Activated gamma-delta T cell treated with Interleukin-2 at 50 U/mL for 16 hours (primary cell): ENCODE data around the gene TFPI.

Experiments
- DNase-seq: peaks from one replicate; pipeline ENCODE4 v3.0.0-alpha.2; 2020

Gene TFPI

DNA sequence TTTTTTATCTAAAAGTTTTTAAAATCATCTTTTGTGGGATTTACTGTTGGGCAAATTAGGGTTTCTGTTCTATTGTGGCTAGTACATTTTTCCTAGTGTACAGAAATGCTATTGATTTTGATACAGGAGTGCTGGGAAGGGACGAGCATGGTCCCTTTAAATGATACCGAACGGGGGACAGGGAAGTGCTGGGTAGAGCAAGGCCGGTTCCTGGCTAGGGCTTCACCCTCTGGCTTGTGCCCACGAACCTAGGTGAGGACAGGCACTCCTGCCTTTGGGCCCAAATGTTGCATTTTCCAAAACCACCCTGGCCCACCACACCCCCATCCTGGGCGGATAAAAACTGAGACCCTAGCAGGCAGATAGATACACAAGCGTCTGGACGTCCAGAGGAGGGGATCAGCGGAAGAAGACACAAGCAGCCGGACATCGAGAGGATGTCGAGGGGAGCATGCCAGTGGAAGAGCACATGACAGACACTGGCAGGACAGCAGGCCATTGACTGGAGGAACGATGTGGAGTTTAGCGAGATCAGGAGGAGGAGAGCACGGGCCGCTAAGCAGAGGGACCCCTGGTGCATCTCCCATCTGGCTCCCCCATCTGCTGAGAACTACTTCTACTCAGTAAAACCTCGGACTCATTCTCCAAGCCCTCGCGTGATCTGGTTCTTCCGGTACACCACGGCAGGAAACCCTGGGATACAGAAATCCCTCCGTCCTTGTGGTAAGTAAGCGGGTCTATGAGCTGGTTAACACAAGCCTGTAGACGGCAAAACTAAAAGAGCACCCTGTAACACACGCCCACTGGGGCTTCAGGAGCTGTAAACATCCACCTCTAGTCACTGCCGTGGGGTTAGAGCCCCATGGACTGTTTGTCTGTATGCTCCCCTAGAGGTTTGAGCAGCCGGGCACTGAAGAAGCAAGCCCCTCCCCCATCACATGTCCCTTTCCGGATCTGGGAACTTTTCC, 92.7 kb downstream of the TFPI start:
- DNase-seq, result no peak

DNA sequence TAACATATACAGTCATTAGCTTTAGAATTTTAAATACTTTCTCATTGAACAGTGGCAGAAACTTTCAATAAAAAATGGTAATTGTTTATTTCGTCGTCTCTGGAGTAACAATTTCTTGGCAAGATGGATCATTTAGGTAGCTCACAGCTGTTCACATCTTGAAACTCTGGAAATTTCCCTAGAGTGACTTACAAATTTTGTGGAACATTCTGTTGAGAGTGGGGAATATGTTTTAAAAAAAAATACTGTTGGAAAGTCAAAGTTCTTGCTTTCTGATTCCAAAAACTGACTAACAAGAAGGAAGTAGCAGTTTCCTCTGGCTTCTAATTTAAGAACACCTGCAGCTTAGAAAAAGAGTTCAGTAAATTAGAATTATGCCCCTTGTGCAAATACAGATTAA, 95.0 kb downstream of the TFPI start:
- no peak for DNase-seq

DNA sequence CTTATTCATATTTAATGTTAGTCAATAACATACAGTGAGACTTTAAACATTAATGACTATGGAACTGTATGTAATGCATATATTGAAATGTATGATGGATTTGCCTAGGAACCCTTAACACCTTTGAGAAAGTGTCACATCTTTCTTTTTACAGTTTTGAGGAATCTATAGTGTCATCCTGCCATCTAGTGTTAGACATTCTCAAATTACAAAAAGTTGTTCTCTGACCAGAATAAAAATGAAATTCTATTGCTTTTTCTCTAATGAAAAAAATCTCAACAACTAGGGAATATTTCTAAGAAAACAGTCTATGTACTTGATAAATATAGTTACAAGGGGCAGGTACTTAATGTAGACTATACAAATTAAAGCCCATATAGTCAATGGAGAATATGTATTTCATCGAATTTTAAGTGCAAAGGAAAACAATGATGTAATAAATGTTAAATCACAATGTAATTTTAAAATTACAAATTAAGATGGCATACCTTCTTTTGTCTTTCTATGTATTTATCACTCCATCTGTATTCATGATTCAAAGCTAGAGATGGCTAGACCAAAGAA, 101.1 kb downstream of the TFPI start:
- DNase-seq, result no peak

DNA sequence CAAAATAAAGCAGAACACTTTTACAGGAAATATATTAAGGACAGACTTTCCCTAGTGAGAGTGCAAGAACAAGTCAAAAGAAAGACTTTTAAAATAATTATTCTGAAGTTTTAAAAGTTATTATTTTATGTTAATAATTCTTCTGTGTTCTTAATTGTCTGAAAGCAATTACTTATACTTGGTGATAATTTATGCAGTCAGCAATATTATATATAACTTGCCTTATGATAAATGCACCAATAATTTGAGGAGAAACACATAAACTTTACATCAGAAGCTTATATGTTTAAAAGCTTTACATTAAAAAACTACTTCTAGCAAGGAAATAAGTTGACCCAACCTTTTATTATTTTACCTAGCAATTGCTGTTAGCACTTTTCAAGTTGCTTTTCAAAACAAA, 102.7 kb downstream of the TFPI start:
- no peak for DNase-seq

DNA sequence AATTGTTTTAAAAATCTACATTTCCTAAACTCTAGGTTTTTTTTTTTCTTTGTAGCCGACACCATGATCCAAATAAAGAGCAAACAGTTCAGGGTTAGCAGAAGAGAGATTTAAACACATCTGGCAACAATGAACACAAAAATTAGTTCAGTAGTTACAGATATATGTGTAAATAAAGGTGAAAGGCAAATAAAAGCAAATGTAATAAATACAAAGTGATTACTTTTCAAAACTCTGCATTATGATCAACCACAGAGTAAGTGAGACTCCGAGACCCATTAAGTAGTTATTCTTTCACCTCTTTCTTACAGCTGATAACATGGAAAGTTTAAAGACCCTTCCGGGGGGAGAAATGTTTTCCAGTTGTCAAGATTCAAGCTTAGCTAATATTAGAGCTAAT, 106.9 kb downstream of the TFPI start:
- DNase-seq, result no peak

DNA sequence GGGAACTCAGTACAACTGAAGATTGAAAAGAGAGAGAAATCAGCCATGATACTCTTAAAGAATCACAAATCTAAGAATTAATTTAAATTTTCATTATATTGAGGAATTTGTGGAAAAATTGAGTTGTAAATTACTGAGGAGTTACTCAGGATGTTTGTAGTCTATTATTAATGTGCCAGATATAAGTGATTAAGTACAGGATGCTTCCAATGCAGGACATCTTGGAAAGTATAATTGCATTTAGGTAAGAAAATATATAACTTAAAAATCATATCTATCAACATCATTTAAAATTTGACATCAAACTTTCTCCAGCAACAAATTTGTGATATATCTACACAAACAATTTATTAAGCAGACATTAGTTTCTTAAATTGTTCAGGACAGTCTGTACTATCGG, 107.5 kb downstream of the TFPI start:
- DNase-seq, result no peak

DNA sequence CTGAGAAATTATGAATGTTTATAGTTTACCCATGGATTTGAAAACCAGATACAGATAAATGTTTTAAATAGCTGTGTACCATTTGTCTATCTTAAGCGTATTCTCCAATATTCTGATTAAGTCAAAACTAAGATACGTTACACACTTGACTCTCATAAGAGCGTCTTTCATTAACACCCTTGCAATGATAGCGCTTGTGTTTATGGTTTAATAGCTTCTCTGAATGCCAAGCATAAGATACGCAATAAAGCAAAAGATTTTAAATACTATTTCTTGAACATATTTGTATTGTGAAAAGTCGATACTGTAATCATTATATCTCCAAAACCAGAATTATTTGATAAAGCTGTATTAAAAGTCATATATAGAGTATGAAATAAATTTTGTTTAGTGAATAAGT, 109.2 kb downstream of the TFPI start:
- no peak for DNase-seq

DNA sequence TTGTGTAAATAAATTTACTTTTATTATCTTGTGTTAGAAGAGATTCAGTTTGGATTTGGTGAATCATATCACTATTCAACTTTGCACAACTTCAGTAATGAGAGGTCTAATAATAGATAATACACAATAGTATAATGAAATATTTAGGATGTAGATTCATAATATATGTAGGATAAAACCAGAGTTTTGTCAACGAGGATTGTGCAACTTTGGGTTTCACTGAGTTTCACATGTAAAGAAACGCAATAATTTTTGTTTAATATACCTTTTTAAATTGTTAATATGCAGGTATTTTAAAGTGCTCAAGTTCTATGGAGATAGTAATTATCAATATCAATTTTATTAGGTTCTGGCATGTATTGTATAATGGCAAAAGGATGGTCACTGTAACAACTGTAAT, 111.5 kb downstream of the TFPI start:
- DNase-seq, result no peak

DNA sequence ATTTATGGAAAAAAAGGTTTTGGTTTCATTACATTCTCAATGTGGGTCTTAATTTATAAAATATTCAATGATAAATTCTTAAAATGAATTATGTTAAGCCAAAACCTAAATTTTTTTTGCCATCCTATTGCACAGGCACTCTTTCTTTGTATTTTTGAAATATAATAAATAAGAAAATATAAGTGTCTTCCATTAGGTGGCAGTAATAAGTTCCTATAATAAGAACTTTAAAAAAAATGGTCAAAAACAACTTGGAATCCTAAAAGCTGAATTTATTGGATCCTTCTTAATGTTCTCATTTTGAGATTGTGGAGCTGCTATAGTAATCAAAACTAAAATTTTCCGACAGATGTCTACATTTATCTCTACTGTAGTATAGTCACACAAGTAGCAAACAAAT, 111.9 kb downstream of the TFPI start:
- DNase-seq, result no peak

DNA sequence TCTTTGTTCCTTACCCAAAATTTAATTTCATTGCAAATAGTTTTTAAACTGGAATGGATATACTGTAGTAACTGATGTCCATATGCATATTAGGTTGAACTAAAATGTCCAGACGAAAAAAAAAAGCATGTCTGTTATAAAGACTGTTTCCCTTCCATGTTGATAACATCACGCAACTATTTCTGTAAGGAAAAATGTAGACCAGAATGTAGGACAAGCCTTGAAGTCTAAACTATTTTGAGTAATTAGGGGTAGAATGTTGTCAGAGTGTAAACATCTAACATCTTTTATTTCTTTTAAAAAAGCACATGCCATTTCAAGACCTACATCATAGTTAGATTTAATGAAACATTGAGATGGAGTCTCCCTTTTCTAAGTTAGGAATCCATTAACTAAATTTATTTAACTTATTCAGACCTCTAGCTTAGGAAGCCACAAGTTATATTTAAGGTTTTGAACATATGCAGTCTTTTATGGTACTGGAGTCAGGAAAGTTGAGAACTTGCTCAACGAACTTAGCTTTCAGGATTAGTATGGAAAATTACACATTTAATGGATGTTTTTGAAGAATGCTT, 114.0 kb downstream of the TFPI start:
- DNase-seq, result no peak

DNA sequence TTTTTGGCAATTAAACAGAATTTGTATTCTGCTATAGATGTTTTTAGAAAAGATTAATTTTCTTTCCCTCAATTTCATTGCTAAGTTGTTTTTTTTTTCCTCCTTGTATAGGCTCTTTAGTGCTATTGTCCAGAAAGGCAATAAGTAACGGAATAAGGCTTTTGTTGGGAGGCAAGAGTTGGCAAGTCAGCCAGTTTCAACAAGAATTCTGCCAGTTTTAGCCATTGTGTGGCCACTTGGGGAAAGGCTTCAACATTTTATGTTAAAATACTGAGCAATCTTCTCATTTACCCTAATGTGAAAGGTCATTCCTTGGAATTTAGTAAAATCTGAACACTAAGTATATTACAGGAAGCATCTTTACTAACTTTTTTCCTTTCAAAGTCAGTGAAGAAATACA, 115.8 kb downstream of the TFPI start:
- DNase-seq, result no peak

DNA sequence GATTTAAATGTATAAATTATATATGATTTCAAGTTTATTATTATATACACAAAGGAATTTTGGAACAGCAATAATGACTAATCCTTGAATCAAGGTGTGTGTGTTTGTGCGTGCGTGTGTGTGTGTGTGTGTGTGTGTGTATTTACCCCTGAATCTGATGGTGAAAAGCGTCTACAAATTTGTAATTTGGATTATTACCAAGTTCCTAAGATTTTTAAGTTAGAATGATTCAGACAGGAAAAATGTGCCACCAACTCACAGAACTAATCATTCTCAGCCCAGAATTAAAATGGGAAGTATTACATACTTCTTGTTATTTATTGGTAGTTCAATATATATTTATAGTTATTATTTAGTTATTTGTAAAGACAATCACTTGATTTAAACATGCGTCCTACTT, 118.5 kb downstream of the TFPI start:
- no peak for DNase-seq

DNA sequence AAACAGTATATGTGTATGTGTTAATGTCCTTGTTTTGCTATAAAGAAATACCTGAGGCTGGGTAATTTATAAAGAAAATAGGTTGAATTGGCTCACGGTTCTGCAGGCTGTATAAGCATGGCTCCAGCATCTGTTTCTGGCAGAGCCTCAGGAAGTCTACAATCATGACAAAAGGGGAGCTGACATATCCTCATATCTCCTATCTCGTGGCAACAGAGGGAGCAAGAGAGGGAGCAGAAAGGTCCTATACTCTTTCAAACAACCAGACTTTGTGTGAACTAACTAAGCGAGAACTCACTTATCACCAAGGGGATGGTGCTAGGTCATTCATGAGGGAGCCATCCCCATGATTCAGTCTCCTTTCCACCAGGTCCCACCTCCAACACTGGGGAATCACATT, 119.2 kb downstream of the TFPI start:
- no peak for DNase-seq

DNA sequence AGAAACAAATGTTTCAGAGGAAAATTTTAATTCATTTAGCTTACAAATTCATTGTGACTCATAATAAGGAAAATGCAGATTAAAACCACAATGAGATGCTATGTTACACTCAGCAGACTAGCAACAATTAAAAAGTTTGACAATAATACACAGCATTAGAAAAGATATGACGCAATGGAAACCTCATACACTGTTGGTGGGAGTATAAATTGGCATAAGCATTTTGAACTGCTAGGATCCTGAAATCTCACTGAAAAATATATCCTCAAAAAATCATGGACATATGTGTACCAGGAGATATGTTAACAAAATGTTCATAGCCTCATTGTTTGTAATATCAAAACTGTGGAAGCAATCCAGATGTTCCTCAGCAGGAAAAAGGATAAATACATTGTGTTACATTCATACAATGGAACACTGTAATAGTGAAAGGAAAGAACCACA, 119.9 kb downstream of the TFPI start:
- DNase-seq, result no peak

DNA sequence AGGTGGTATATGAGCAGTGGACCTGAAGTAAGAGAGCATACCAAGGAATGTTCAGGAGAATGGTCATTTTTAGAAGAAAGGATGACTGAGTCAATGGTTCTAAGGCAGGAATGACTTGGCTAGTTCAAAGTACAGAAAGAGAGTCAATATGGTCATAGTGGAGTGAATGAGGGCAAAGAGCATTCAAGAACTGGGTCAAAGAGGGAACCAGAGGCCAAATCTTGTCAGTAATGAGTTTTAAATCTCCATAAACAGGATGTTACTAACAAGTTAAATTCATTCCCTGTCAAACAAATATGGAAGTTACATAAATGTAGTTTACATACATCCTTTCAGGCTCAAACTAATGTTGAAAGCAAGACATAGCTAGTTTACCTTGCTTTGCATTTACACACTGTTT, 122.3 kb downstream of the TFPI start:
- DNase-seq, result no peak

DNA sequence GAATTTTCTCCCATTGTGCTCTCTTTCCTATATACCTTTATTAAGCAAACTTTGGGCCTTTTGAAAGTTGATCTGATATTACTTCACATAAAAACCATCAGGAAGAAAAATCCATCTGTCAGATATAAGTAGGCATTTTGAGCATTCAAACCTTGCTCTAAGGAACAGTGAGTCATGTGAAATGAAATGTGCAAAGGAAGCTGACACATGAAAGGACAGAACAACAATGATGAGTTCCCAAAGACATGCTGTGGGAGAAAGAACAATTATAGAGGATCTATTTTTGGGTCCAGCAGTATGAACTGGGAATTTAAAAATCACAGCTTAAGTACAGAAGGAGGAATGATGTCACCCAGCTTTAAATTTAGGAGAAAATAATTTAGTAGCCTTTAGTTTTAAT, 124.2 kb downstream of the TFPI start:
- no peak for DNase-seq

DNA sequence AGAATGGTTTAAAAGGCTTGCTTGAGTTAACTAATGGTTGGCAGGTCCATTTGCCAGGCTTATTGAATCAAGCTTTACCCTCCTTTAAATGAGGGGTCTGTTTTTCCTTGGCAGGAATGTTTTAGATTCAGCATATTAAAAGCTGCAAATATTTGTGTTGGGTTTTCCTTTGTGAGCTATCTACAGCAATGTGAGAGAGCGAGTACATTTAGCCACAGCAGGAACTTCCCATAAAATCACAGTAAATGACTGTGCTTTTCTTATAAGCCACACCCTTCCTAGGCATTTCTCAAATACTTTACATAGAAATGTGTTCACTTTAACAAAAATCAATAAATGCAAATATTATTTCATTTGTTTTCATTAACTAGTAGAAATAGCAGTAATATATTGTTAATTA, 130.1 kb downstream of the TFPI start:
- DNase-seq, result no peak

DNA sequence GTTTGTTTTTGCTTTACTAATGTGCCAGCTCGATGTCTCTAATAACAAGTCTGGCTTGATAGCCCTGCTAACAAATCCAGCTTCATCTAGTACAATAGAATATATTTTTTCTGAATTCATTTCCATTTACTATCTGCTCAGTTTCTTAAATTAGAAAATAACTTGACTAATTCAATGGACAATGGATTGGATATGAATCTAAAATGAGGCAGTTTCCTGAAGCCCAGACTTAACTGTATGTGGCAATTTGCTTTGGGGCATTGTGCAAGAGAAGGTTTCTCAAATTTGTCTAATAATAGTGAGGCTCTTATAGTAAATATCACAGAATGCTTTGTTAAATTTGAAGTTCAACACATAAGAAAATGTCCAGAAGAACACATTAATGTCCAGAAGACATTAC, 132.0 kb downstream of the TFPI start:
- DNase-seq, result no peak

DNA sequence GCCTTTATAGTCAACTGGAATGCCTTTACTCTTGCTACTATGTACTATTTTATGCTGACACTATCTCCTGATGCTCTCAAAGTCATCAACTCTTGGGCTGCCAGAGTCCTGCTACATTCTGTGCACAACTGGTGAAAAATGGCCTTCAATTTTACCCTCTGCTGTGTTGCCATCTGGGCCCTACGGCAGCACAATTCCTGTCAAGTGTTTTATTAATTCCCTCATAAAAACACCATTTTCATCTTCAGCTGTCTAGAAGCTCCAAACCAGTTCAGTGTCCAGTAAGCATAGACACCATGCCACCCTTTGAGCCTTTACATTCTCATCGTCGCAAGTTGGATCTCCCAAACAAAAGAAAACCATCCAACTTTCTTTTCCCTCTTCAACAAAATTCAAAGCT, 132.7 kb downstream of the TFPI start:
- DNase-seq, result no peak

DNA sequence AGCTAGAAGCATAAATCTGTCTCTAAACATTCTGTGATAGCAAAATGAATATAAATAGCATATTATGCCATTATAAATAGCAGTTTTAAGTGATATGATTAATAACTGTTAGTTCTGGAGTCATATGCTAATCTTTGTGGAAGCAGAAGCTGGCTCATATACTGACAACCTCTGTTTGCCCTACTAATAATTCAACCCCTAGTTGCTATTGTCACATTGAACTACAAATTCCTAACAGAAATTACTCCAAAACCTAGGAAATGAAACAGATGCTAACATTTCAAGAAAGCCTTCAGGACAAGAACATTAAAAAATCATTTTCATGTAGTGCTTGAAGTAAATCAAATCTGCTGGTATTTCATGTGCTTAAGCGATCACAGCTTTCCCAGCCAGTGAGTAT, 134.4 kb downstream of the TFPI start:
- no peak for DNase-seq

DNA sequence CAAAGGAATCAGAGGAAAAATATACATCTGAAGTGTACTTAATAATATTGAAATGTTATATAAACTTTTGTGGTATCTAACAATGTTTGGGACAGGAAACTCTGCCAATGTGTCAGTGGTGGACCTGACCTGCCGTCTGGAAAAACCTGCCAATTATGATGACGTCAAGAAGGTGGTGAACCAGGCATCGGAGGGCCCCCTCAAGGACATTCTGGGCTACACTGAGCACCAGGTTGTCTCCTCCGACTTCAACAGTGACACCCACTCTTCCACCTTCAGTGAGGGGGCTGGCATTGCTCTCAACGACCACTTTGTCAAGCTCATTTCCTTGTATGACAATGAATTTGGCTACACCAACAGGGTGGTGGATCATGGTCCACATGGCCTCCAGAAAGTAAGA, 138.8 kb downstream of the TFPI start:
- DNase-seq, result no peak
